Stimulated activated CD8-positive, alpha-beta memory T cell treated with anti-CD3 and anti-CD28 coated beads, Interleukin-4, amount 100 ng/mL, for 1 hour (primary cell): Measurements from ENCODE around the gene ZNF496.
"Not testable (repeated sequence)": the region's sequence is repeated elsewhere in the genome, so short reads cannot be mapped to it uniquely, and the experiment has no call there.

Source experiments
- DNase-seq, 2 donors: peaks; one replicate each; pipeline ENCODE4 v3.0.0-alpha.2; 2020; ENCODE audit warnings: low read depth in 2 of 2, low spot score in 1 of 2

ZNF496 gene

GRCh38 chr1:247360116-247360898, 28.6 kb upstream of the ZNF496 start:
- no peak for DNase-seq

DNA sequence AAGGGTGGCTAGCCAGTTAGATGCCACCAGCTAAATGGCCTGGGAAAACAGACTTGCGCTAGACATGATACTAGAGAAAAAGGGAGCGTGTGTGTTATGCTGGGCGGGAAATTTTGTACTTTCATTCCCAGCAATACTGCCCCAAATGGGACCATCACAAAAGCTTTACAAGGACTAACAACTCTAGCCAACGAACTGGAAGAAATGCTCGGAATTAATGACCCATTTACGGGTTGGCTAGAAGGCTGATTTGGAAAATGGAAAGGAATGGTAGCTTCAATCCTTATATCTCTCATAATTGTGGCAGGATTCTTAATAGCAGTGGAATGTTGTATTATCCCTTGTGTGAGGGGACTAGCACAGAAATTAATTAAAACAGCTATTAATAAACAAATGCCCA, 27.9 kb upstream of the ZNF496 start:
- no peak for DNase-seq

- DNase-seq: no peak
Observed at GRCh38 chr1:247358920-247359319, 27.3 kb upstream of the ZNF496 start.

DNA sequence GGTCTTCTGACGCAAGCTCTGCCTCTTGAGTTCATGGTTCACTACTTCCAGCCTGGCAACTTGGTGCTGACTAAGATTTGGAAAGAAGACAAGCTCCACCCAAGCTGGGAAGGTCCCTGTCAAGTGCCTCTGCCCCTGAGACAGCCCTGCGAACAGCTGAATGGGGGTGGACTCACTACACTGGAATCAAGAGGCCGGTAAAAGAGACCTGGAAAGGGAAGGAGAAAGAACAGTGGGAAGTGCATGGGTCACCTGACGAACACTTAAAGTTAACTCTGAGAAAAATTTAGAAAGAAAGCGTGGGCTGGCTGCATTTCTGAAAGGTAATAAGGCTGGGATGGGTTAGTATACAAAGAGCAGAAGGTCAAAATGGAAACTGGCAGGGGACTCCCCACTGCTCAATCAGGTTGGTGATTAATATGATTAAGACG, 26.1 kb upstream of the ZNF496 start:
- no peak for DNase-seq

DNA sequence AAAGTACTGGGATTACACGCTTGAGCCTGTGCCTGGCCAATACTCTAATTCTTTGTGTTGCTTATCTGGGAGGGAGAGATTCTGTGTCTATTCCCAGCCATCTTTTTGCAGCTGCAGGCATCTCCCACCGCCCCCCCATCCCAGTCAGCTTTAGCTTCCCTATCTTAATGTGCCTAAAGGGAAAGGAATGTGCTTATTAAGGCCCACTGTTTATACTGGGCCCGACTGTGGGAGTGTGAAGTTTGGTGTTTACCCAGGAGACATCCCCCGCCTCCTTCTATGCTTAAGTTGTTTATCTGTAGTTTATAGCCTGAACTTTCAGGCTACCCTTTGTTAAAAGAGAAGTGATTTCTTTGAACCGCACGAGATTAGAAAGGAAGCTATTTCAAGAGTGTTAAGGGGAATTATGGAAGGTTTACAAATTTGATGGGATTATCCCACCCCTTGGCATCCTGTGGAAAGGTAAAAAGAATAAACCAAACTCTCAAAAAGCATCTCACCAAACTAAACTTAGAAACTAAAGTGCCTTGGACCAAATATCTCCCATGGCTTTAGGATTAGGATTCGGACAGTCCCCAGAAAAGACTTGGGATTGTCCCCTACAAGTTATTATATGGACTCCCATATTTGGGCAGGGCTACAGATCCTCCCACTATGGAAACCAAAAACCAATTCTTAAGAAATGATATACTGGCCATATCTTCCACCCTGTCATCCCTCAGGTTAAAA, 25.5 kb upstream of the ZNF496 start:
- DNase-seq: no peak

GRCh38 chr1:247355160-247355559, 23.5 kb upstream of the ZNF496 start:
- DNase-seq: not testable (repeated sequence)

- DNase-seq: no peak
Observed at GRCh38 chr1:247352175-247352574, 20.5 kb upstream of the ZNF496 start.

DNA sequence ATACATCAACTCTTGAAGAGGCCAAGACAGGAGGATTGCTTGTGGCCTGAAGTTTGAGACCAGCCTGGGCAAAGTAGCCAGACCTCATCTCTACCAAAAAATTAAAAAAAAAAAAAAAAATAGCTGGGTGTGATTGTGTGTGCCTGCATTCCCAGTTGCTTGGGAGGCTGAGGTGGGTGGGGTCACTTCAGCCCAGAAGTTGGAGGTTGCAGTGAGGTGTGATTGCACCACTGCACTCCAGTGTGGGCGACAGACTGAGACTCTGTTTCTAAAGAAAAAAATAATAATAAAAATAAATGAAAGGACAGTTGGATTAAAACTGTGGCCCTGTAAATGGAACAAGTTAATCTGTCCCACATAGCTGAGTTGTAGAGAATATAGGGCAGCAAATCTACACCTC, 18.9 kb upstream of the ZNF496 start:
- no peak for DNase-seq

GRCh38 chr1:247347477-247348222, 16.0 kb upstream of the ZNF496 start:
- no peak for DNase-seq

DNA sequence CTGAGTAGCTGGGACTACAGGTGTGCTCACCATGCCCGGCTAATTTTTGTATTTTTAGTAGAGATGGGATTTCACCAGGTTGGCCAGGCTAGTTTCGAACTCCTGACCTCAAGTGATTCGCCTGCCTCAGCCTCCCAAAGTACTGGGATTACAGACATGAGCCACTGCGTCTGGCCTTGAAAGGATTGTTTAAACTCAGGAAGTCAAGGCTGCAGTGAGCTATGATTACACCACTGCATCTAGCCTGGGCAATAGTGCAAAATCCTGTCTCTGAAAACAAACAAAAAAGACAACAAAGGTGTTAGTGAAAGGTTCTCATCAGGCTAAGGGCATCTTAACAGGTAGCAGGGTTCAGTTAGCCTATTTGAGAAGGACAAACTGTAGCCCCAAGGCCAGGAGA, 14.2 kb upstream of the ZNF496 start:
- DNase-seq: no peak

GRCh38 chr1:247343801-247344200, 12.1 kb upstream of the ZNF496 start:
- no peak for DNase-seq

- DNase-seq: no peak
Observed at GRCh38 chr1:247338723-247339275, 7.1 kb upstream of the ZNF496 start.

GRCh38 chr1:247337961-247338360, 6.3 kb upstream of the ZNF496 start:
- DNase-seq: no peak

GRCh38 chr1:247337250-247337746, 5.6 kb upstream of the ZNF496 start:
- DNase-seq: no peak

DNA sequence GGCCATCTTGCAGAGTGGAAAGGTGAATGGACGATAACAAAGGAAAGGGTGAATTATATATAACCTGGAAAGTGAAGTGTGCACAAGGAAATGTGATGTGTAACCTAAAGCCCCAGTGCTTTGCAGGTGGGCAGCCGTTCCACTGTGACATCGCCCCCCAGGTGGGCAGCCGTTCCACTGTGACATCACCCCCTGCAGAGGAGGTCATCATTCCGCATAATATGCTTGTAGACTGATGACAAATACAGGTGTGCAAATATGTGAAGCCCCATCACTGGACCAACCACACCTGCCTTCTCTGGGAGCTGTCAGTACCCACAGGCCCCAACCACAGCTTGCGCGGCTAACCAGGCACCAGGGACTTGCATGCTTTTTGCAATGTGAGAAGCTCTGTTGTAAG, 4.7 kb upstream of the ZNF496 start:
- DNase-seq: no peak

DNA sequence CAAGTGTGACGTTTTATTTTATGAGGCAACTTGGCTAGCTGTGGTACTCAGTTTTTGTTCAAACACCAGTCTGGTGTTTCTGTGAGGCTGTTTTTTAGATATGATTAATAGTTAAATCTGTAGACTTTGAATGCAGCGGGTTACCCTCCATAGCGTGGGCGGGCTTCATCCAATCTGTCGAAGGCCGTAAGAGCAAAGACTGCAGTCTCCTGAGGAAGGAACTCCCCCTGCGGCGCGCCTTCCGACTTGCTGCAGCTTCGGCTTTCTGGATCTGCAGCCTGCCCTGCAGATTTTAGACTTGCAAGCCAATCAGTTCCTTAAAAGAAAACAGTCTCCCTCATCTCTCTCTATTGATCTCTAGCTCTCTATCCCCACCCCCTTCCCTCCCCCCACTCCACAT, 4.2 kb upstream of the ZNF496 start:
- DNase-seq: no peak

GRCh38 chr1:247334378-247335133, 2.9 kb upstream of the ZNF496 start:
- DNase-seq: no peak

GRCh38 chr1:247332623-247333361, 1.1 kb upstream of the ZNF496 start:
- DNase-seq: no peak

DNA sequence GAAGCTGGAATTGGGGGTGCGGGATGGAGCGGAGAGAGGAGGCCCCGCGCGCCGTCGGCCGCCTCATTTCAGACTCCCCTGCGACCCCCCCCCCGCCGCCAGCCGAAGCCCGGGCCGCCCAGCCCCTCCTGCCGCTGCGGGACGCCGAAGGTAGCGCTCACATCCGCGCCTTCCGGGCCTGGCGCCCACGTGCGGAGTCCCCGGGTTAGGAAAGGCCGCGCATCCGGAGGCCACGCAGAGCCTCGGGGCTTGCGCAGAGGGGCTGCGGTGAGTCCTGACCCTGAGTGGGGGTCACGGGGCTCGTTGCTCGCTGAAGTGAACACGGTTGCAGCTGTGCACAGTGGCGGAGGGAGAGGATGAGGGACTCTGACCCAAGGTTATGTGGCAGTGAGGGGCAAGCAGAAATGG, 552 bp upstream of the ZNF496 start:
- DNase-seq: peak in 1 of 2 donors; percentile 10

DNA sequence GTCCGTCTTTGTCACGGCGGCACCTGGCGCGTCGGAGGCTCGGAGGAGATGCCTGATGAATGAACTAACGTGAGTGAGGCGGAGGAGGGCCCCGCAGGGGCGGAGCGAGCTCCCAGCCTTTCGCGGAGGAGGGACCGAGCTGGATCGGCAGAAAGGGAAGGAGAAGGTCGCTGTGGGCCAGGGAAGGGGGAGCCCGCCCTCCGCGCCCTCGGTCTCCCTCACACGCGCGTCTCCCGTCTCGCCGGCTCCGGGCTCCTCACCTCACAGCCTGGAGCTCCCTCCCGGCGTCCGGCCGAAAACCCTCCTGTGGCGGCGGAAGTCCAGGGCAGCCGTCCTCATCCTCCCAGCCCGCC, 519 bp downstream of the ZNF496 start:
- DNase-seq: peak in 1 of 2 donors; percentile 34
